NCI-H2029 treated with DMSO at 0.1 percent for 48 hours (cell line): ENCODE results near the gene LAPTM5.

Experiments used
- DNase-seq: peaks from one replicate; lab custom pipeline; 2025; lab: John Stamatoyannopoulos, UW

LAPTM5 gene

GRCh38 chr1:30715216-30715615 is 42.4 kb downstream of the LAPTM5 start:
- DNase-seq: no peak

DNA sequence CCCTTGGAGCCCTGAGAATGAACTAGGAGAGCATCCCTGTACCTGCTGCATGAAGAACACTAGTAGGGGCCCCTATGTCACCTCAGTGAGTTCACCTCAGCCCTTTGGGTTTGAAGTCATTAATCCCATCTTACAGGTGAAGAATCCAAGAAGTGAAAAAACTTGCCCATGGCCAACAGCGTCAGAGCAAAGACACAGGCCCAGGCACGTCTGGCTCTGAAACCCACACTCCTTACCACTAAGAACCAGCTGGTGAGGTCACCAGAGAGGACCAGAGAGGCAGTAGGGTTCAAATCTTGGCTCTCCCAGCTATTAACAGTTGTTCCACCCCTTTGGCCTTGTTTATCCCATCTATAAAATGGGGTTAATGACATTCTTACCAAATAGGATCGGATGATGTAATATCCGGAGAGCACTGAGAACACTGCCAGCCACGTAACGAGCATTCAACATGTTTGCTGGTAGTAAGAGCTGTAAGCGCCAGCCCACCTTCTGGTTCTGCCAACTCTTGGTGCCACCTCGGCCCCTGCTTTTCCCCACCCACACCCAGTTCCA is 43.0 kb downstream of the LAPTM5 start:
- DNase-seq: no peak

GRCh38 chr1:30714025-30714424 is 43.5 kb downstream of the LAPTM5 start:
- no peak for DNase-seq

- no peak for DNase-seq
Measured at GRCh38 chr1:30713311-30713710, 44.3 kb downstream of the LAPTM5 start.

DNA sequence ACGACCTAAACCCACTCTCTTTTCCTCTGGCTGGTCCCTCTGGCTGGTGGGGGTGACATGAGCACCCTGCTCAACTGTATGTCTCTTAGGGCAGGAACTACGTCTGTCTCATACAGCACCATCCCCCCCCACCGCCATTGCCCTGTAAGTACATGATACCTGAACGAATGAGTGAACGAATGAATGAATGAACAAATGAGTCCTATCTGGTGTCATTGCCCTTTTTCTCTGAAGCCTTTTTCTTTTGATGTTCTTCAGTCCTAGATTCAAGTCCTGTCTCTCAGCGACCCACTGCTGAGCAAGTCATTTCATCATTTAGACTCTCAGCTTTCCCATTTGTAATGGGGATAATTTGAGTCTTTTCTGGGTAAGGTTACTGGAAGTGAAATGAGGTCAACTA is 45.0 kb downstream of the LAPTM5 start:
- DNase-seq: no peak

DNA sequence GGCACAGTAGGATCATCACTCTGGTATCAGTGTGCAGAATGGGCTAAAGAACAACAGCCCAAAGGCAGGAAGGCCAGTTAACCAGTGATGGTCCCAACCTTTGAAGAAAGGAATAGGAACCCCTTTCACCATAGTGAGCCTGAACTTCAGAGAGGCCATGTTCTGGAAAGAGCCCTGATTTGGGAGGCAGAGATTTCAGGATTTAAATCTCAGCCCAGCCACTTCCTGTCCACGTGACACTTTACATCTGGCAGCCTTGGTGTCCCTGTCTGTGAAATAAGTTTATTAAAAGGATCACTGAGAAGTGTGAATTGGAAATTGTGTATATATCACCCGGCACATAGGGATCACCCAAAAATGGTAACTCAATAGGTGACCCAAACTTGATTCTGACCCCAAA is 47.2 kb downstream of the LAPTM5 start:
- DNase-seq: no peak

DNA sequence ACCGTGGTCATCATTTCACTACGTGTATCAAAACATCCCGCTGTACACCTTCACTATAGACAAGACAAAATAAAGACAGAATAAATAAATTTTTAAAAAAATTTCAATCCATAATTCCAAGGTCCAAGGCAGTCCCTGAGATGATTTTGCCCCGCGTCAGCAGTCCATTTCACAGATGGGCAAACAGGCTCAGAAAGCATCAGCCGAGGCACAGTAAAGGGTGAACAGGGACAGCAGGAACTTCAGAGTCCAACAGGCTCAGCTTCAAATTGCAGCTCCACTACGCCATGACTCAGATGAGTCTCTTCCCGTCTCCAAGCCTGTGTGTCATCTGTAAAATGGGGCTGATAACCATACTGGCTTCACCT is 49.2 kb downstream of the LAPTM5 start:
- DNase-seq: no peak

GRCh38 chr1:30707412-30708360 is 49.9 kb downstream of the LAPTM5 start:
- DNase-seq: peak; percentile 62

GRCh38 chr1:30706528-30706927 is 51.0 kb downstream of the LAPTM5 start:
- peak; percentile 57 for DNase-seq

DNA sequence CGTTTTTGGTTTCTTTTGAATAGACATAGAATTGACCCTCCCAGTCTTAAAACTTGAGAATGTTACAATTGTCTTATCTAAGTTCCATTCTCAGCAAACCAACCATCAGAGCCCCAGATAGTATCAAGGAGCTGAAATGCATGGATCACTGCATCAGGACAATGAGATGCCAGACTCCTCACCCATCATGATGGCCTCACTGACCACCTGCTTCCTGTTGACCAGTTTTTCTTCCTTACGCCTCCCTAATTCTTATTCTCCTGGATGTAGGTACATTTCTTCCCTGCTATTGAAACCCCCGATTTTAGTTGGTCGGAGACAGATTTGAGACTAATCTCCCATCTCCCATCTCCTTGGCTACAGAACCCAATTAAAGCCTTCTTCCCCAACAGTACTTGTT is 51.9 kb downstream of the LAPTM5 start:
- DNase-seq: no peak

DNA sequence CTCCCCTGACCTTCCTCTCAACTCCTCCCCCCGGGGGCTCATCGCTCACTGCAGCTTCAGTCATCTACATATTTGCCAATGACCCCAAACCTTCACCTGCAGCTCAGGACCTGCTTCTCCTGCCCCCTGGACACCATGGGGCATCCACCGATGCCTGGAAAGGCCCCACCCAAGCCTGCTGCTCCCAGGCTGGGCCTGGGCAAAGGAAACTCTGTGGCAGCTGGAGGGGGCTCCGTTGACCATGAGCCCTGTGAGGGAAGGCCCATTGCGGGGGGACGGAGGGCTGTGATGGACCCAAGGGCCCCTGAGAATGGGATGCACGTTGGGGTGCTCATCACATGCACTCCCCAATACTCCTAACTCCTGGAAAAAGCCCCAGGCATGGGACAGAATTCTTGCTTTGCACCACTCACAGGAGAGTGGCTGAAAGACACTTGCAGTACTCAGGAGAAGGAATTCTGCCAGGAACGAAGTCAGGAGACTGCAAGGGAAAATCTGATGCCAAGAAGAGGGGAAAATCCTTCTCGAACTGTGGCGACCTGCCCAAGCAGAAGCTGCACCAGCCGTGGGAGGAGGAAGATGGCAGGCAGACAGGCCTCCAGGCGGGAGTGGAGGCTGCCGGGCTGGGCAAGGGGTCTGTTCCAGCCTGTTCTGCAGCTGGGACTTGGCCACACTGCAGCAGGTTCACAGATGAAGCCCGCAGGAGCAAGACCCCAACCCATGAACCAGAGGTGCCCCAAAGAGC is 52.6 kb downstream of the LAPTM5 start:
- DNase-seq: no peak

- no peak for DNase-seq
Measured at GRCh38 chr1:30704271-30704670, 53.3 kb downstream of the LAPTM5 start.

GRCh38 chr1:30702823-30703222 is 54.8 kb downstream of the LAPTM5 start:
- DNase-seq: no peak

DNA sequence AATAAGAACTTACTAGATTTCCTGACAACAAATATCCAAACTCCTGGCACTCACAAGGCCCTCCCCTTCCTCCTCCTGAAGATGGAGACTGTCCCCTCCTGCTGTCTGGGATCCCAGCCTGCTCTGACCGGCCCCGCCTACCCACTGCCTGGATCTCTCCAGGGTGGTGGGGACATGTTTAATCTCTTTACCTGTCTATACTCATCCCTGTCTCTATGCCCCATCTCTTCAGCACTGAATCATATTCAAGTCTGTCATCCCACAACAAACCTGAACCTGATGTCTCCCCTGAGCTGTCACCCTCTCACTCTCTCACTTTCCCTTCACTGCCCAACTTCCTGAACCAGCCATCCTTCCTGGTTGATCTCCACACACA is 56.3 kb downstream of the LAPTM5 start:
- no peak for DNase-seq

GRCh38 chr1:30700528-30701257 is 56.9 kb downstream of the LAPTM5 start:
- DNase-seq: no peak

- no peak for DNase-seq
Measured at GRCh38 chr1:30699762-30700161, 57.8 kb downstream of the LAPTM5 start.

DNA sequence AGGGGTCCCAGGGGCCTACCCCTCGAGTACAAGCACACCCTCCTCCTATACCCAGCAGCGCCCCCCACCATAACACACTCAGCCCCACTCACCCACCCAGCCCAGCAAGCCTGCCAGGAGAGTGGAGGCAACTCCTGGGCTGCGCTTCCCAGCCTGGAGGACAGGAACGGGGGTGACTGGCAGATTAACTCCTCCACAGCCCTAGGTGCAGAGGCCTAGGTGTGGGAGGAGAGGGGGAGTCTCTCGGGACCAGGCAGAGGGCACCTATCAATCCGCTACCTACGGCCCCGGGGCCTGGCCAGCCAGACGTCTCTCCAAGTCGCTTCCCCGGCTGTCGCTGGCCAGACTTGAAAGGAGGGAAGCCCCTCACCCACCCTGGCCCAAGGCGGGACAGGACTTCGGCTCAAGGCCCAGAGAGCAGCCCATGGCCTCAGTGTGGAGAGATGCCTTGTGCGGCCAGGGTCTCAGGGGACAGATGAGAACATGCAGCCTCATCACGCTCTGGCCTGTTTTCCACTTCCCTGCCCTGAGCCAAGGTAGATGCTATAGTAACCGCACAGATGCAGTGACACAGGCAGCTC is 59.1 kb downstream of the LAPTM5 start:
- DNase-seq: no peak

- no peak for DNase-seq
Measured at GRCh38 chr1:30697571-30698376, 59.8 kb downstream of the LAPTM5 start.

- DNase-seq: no peak
Measured at GRCh38 chr1:30696831-30697230, 60.7 kb downstream of the LAPTM5 start.

DNA sequence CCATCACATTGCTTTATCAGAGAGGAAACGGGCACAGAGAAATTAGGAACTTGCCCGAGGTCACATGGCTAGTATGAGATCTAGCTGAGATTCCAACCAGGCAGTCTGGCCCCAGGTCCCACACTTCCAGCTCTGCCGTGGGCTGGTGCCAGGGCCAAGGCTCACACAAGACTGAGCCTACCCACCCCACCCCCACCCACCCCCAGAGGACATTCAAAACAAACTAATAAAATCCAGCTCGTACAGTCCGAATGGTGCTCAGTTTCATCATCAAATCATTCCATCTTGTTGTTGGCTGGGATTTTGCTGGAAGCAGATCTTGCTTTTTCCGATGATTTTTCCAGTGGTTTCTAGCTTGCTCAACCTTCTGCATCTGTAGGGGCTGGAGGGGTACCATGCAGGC is 62.1 kb downstream of the LAPTM5 start:
- no peak for DNase-seq
